HepG2 (cell line): ENCODE data around the gene DDX6. TPM values are rescaled to one million over a fixed set of nuclear protein-coding genes. Genes with fewer than 3 reads are reported as not detected.

Experiments
- ATAC-seq: fragments of 200-7000 bp; cut with Tn5 transposase; 3 replicates; pipeline ENCODE4 v1.9.1; 2020; ENCODE audit warnings: mild to moderate bottlenecking, moderate library complexity
- BruUV-seq: library from RNA; stranded (reverse); fragments of 400-500 nt; replicated peaks from 2 replicates; lab custom pipeline; 2021; lab: Mats Ljungman, UMichigan
- CTCF ChIA-PET: fragments of 300-600 bp; formaldehyde crosslinking; extraction: SDS; loops from one replicate; lab custom pipeline; 2021; ENCODE audit warnings: low total read pairs, inconsistent platforms, low intra/inter-chr PET ratio; lab: Yijun Ruan, JAX
- POLR2A ChIA-PET: fragments of 350-600 bp; sonication (Branson Sonifier 250); formaldehyde crosslinking; loops from one replicate; lab custom pipeline; 2020; ENCODE audit warnings: antibody characterized with exemption, inconsistent platforms; lab: Yijun Ruan, JAX
- DNase-seq: peaks from one replicate; pipeline ENCODE4 v3.0.0-alpha.2; 2015; ENCODE audit warnings: low spot score
- FAIRE-seq: peaks from 3 replicates; lab custom pipeline; 2011; peaks lifted over from hg19 to GRCh38; lab: Jason Lieb, UNC
- H2AFZ ChIP-seq: one replicate; pipeline ENCODE4 v1.6.1; 2011; ENCODE audit warnings: low read length, inconsistent platforms
- H3K27ac ChIP-seq: fragments of 300-600 bp; 3 replicates; pipeline ENCODE4 v1.8.0; 2011; ENCODE audit warnings: mixed run types, mild to moderate bottlenecking, mixed read lengths, low read length, inconsistent platforms; ENCODE audit not compliant: insufficient read depth; ENCODE audit errors: extremely low read length
- H3K27me3 ChIP-seq, 2 experiments: fragments of 200-600 bp in 1 of 2; 2 replicates in 1 of 2; 3 replicates in 1 of 2; pipeline versions ENCODE4 v1.6.0 to v1.8.0; 2011; ENCODE audit warnings: low read length in 2 of 2, mild to moderate bottlenecking in 2 of 2, moderate library complexity in 2 of 2, inconsistent platforms in 1 of 2; ENCODE audit not compliant: insufficient read depth in 2 of 2, control insufficient read depth in 1 of 2
- H3K36me3 ChIP-seq, 2 experiments: fragments of 200-600 bp in 1 of 2; replicated peaks in 1 of 2; 2 replicates in 1 of 2; 3 replicates in 1 of 2; pipeline versions ENCODE4 v1.5.1 to v1.8.0; 2011; ENCODE audit warnings: low read length in 2 of 2, inconsistent platforms in 1 of 2; ENCODE audit not compliant: insufficient read depth in 2 of 2, control insufficient read depth in 1 of 2
- H3K4me1 ChIP-seq: 2 replicates; pipeline ENCODE4 v1.5.1; 2012; ENCODE audit warnings: low read length, inconsistent platforms; ENCODE audit not compliant: insufficient read depth
- H3K4me2 ChIP-seq: 2 replicates; pipeline ENCODE4 v1.6.0; 2011; ENCODE audit warnings: low read depth, low read length, inconsistent platforms
- H3K4me3 ChIP-seq, 3 experiments: fragments of 200-600 bp in 1 of 3; sonication (generic), shearing (Covaris generic) in 1 of 3; replicated peaks in 1 of 3; 2 replicates each; pipeline ENCODE4 v1.5.1; 2011 to 2016; ENCODE audit warnings: low read length in 3 of 3, inconsistent platforms in 2 of 3, low read depth in 2 of 3, mild to moderate bottlenecking in 2 of 3, control low read depth in 1 of 3, mixed read lengths in 1 of 3; ENCODE audit not compliant: insufficient read depth in 1 of 3
- H3K79me2 ChIP-seq: one replicate; pipeline ENCODE4 v1.6.1; 2011; ENCODE audit warnings: low read length, inconsistent platforms; ENCODE audit not compliant: insufficient read depth
- H3K9ac ChIP-seq: 2 replicates; pipeline ENCODE4 v1.6.0; 2011; ENCODE audit warnings: mild to moderate bottlenecking, low read depth, low read length, inconsistent platforms; ENCODE audit not compliant: insufficient read depth
- H3K9me3 ChIP-seq: 2 replicates; pipeline ENCODE4 v1.5.1; 2012; ENCODE audit warnings: mild to moderate bottlenecking, low read length
- H4K20me1 ChIP-seq: 2 replicates; pipeline ENCODE4 v1.6.0; 2011; ENCODE audit warnings: inconsistent platforms, mild to moderate bottlenecking, low read length, moderate library complexity; ENCODE audit not compliant: insufficient read depth
- CERS6 ChIP-seq: sonication (generic); formaldehyde crosslinking; IDR thresholded peaks from 2 replicates; pipeline ENCODE4 v1.5.0; 2020; ENCODE audit warnings: missing genetic modification reagents
- RARA ChIP-seq: IDR thresholded peaks from 2 replicates; pipeline ENCODE4 v1.6.1; 2016; ENCODE audit warnings: missing genetic modification reagents, missing compliant biosample characterization
- ZNF232 ChIP-seq: sonication (generic); formaldehyde crosslinking; IDR thresholded peaks from 2 replicates; pipeline ENCODE4 v1.4.0; 2020; ENCODE audit warnings: missing genetic modification reagents, borderline replicate concordance
- ZNF251 ChIP-seq: sonication (generic); formaldehyde crosslinking; IDR thresholded peaks from 2 replicates; pipeline ENCODE4 v1.9.0; 2021; ENCODE audit warnings: mild to moderate bottlenecking, missing genetic modification reagents
- ZNF496 ChIP-seq: sonication (generic); formaldehyde crosslinking; IDR thresholded peaks from 2 replicates; pipeline ENCODE4 v1.8.1; 2023; ENCODE audit warnings: mild to moderate bottlenecking, moderate library complexity, missing genetic modification reagents; ENCODE audit not compliant: insufficient replicate concordance
- ZNF567 ChIP-seq: sonication (generic); formaldehyde crosslinking; IDR thresholded peaks from 2 replicates; pipeline ENCODE4 v1.8.1; 2023; ENCODE audit warnings: mild to moderate bottlenecking, missing genetic modification reagents, borderline replicate concordance
- ZNF737 ChIP-seq: sonication (generic); formaldehyde crosslinking; IDR thresholded peaks from 2 replicates; pipeline ENCODE4 v1.5.0; 2020; ENCODE audit warnings: missing genetic modification reagents, mild to moderate bottlenecking, borderline replicate concordance
- ZNF740 ChIP-seq: sonication (generic); formaldehyde crosslinking; IDR thresholded peaks from 2 replicates; pipeline ENCODE4 v1.4.0; 2020; ENCODE audit warnings: missing genetic modification reagents
- WGBS: methylation state at CpG from one replicate; pipeline ENCODE4 v1.1.6; 2017; ENCODE audit warnings: low lambda C conversion rate; 5-methylcytosine and 5-hydroxymethylcytosine counted together
- in situ Hi-C: cut with HindIII; loops from 2 replicates; pipeline ENCODE4 v1.10.0; 2017; ENCODE audit warnings: low pct_unique_long_range_greater_than_20kb; ENCODE audit not compliant: extremely low pct_ligation_motif_present
- intact Hi-C: fragments of 100-400 bp; cut with micrococcal nuclease; formaldehyde crosslinking; loops from one replicate; pipeline ENCODE4 v1.10.0; 2022; ENCODE audit not compliant: unreplicated experiment
- polyA plus RNA-seq, 8 experiments: library from polyadenylated mRNA; depleted of rRNA in 3 of 8; stranded (reverse) in 7 of 8; unstranded in 1 of 8; fragments of >200 nt; fragmentation: Illumina TruSeq in 4 of 8; extraction: Trizol in 4 of 8; gene quantifications; 2 replicates each; pipeline versions ENCODE4 v1.2.1 to v1.2.3, GENCODE V29; 2011 to 2016; ENCODE audit warnings: low read depth in 4 of 8, missing spikeins in 1 of 8, mixed read lengths in 1 of 8; ENCODE audit not compliant: insufficient read depth in 1 of 8
- total RNA-seq, 5 experiments: library from RNA; depleted of rRNA; stranded (reverse); fragments of >200 nt; fragmentation: Illumina TruSeq; extraction: Trizol; gene quantifications; 2 replicates each; pipeline ENCODE4 v1.2.3, GENCODE V29; 2016; ENCODE audit warnings: low read depth in 1 of 5

Gene DDX6
- total and polyA plus RNA-seq, 2 of the 13 experiments (the other 11 are each of a cell fraction or from before 2014, with no cell fraction given) = 20.9 to 59.2 TPM

- no peaks in the 10 kb centered on the region for H3K9me3 ChIP-seq
- in situ Hi-C loops = no loop called here
- H3K4me2 ChIP-seq = no peak overlapping the region
- peaks cover 31% of the 10 kb centered on the region for H3K4me1 ChIP-seq
- no peak overlapping the region for H3K27ac ChIP-seq
- H3K4me3 ChIP-seq = no peak overlapping the region
- no peak for FAIRE-seq
- no peak overlapping the region for H2AFZ ChIP-seq
- H3K36me3 ChIP-seq = no peaks in the 10 kb centered on the region
- POLR2A ChIA-PET = interaction anchor here (1.2 kb wide), 1 partner anchor 46 kb away, joined by 3 read pairs; no protein-coding TSS in a partner anchor
- CTCF ChIA-PET = no interaction called here
- no peak for TF ChIP-seq ZNF251 (CRISPR knock-in tag)
- peak; percentile 52; the same call in 1 of the 2 replicates for TF ChIP-seq RARA
- TF ChIP-seq ZNF232 (CRISPR knock-in tag) = no peak
- TF ChIP-seq ZNF737 = no peak
- TF ChIP-seq ZNF567 (CRISPR knock-in tag) = no peak
- TF ChIP-seq ZNF496 (CRISPR knock-in tag) = no peak
- no peak for DNase-seq
- no peak overlapping the region for H3K9ac ChIP-seq
- H4K20me1 ChIP-seq = no peaks in the 10 kb centered on the region
- no peaks in the 10 kb centered on the region for H3K27me3 ChIP-seq
- ATAC-seq = no peak
- WGBS = 17% methylated on average over 4 of the region's 4 CpGs
- no peaks in the 10 kb centered on the region for H3K79me2 ChIP-seq
- BruUV-seq = no TSS peak
- intact Hi-C loops = no loop called here
Measured at GRCh38 chr11:118838905-118839553, 48.1 kb upstream of the DDX6 start.

- no TSS peak for BruUV-seq
- ChIA-PET CTCF (no interaction called here), POLR2A (no interaction called here)
- Histone ChIP-seq H3K9me3 (no peaks in the 10 kb centered on the region), H3K4me3 (no peak overlapping the region), H3K79me2 (no peaks in the 10 kb centered on the region), H3K4me1 (peaks cover 31% of the 10 kb centered on the region), H3K9ac (no peak overlapping the region), H3K27me3 (no peaks in the 10 kb centered on the region), H3K27ac (no peak overlapping the region), H3K4me2 (no peak overlapping the region), H3K36me3 (no peaks in the 10 kb centered on the region), H2AFZ (no peak overlapping the region), H4K20me1 (no peaks in the 10 kb centered on the region)
- in situ Hi-C loops = no loop called here
- no peak for DNase-seq
- FAIRE-seq = no peak
- ATAC-seq = no peak
- TF ChIP-seq ZNF740 (CRISPR knock-in tag) = no peak
- TF ChIP-seq CERS6 = no peak
- intact Hi-C loops = no loop called here
- WGBS = 49% methylated on average over 8 of the region's 8 CpGs
Measured at GRCh38 chr11:118837868-118838267, 46.9 kb upstream of the DDX6 start.
